ENCODE measurements around the gene EML6. TPM values are rescaled to one million over a fixed set of nuclear protein-coding genes. Genes with fewer than 3 reads are reported as not detected.
"Not testable (repeated sequence)": the region's sequence is repeated elsewhere in the genome, so short reads cannot be mapped to it uniquely, and the experiment has no call there.

EML6 gene
- total and polyA plus RNA-seq, 5 experiments from 2014 or later: 0.03 to 3.3 (median 1.4) TPM; not detected in 2

GRCh38 chr2:54984476-54984875, 261.0 kb downstream of the EML6 start:
- Mint-ChIP-seq H3K9me3 (no peaks in the 10 kb centered on the region), H3K27ac (peak overlapping the region in 1 of 10 donors; percentile 8), H3K4me3 (no peak overlapping the region), H3K36me3 (peaks cover 5 to 58% (median 11%) of the 10 kb centered on the region in 3 donors), H3K27me3 (no peaks in the 10 kb centered on the region), H3K4me1 (peaks cover 17 to 63% (median 54%) of the 10 kb centered on the region in 4 donors)
- POLR2A ChIA-PET: no interaction called here
- ATAC-seq (no peak), DNase-seq (no peak)

- no peak overlapping the region for H3K4me3 Mint-ChIP-seq
- no peak for ATAC-seq
- no peak for DNase-seq
- peaks cover 5 to 49% (median 6%) of the 10 kb centered on the region in 3 donors for H3K36me3 Mint-ChIP-seq
- H3K27ac Mint-ChIP-seq: peak overlapping the region in 2 of 10 donors; percentile 0 to 1
- peaks cover 18 to 64% (median 52%) of the 10 kb centered on the region in 4 donors for H3K4me1 Mint-ChIP-seq
- POLR2A ChIA-PET: interaction anchor here (1.1 kb wide), 1 partner anchor 64 kb away, joined by 3 read pairs; the partner anchor contains the start of gene RTN4
- no peaks in the 10 kb centered on the region for H3K9me3 Mint-ChIP-seq
- no peaks in the 10 kb centered on the region for H3K27me3 Mint-ChIP-seq
These were observed 262.8 kb downstream of the EML6 start for GRCh38 chr2:54986264-54986663.

- H3K9me3 Mint-ChIP-seq: no peaks in the 10 kb centered on the region
- H3K36me3 Mint-ChIP-seq: peaks cover 2 to 32% (median 5%) of the 10 kb centered on the region in 3 donors
- H3K4me1 Mint-ChIP-seq: peaks cover 17 to 69% (median 57%) of the 10 kb centered on the region in 4 donors
- no peak for ATAC-seq
- no peak overlapping the region for H3K4me3 Mint-ChIP-seq
- no peaks in the 10 kb centered on the region for H3K27me3 Mint-ChIP-seq
- DNase-seq: no peak
- POLR2A ChIA-PET: no interaction called here
- peak overlapping the region in 1 of 10 donors; percentile 71 for H3K27ac Mint-ChIP-seq
These were observed 265.1 kb downstream of the EML6 start for GRCh38 chr2:54988612-54989011.

- Mint-ChIP-seq H3K4me1 (peaks cover 18 to 71% (median 58%) of the 10 kb centered on the region in 4 donors), H3K36me3 (peaks cover 2 to 21% (median 5%) of the 10 kb centered on the region in 3 donors)
- not testable (repeated sequence) for DNase-seq, H3K4me3 Mint-ChIP-seq, H3K27ac Mint-ChIP-seq, H3K9me3 Mint-ChIP-seq, H3K27me3 Mint-ChIP-seq, ATAC-seq
- POLR2A ChIA-PET: interaction anchor here (1.3 kb wide), 1 partner anchor 25 kb away, joined by 3 read pairs; no protein-coding TSS in a partner anchor
These were observed 267.2 kb downstream of the EML6 start for GRCh38 chr2:54990694-54991093.

- Mint-ChIP-seq H3K27ac (peak overlapping the region in 1 of 10 donors; percentile 53), H3K36me3 (peaks cover 0 to 4% (median 0%) of the 10 kb centered on the region in 3 donors)
- POLR2A ChIA-PET: no interaction called here
These were observed 272.1 kb downstream of the EML6 start for GRCh38 chr2:54995553-54995952.

GRCh38 chr2:54997826-54998225, 274.4 kb downstream of the EML6 start:
- ATAC-seq (no peak), DNase-seq (no peak)
- Mint-ChIP-seq H3K4me3 (peak overlapping the region in 1 of 10 donors; percentile 19), H3K4me1 (peaks cover 26 to 85% (median 77%) of the 10 kb centered on the region in 4 donors), H3K36me3 (peaks cover 0 to 4% (median 0%) of the 10 kb centered on the region in 3 donors), H3K9me3 (no peaks in the 10 kb centered on the region), H3K27me3 (no peaks in the 10 kb centered on the region), H3K27ac (peak overlapping the region in 3 of 10 donors; percentile 0 to 8 (median 1))
- POLR2A ChIA-PET: no interaction called here

More at GRCh38 chr2:54995553-54995952, 272.1 kb downstream of the EML6 start:
- Mint-ChIP-seq H3K9me3 (no peaks in the 10 kb centered on the region), H3K4me1 (peaks cover 24 to 79% (median 74%) of the 10 kb centered on the region in 4 donors), H3K4me3 (peak overlapping the region in 2 of 10 donors; percentile 20 to 34), H3K27me3 (no peaks in the 10 kb centered on the region)
- ATAC-seq (no peak), DNase-seq (no peak)

GRCh38 chr2:54999182-54999581, 275.7 kb downstream of the EML6 start:
- Mint-ChIP-seq H3K4me3 (peak overlapping the region in 5 of 10 donors; percentile 15 to 44 (median 36)), H3K27ac (peak overlapping the region in 4 of 10 donors; percentile 6 to 73 (median 37)), H3K4me1 (peaks cover 27 to 80% (median 73%) of the 10 kb centered on the region in 4 donors), H3K9me3 (no peaks in the 10 kb centered on the region), H3K27me3 (no peaks in the 10 kb centered on the region), H3K36me3 (peaks cover 0 to 4% (median 0%) of the 10 kb centered on the region in 3 donors)
- no peak for ATAC-seq
- DNase-seq: no peak
- POLR2A ChIA-PET: interaction anchor here (1.0 kb wide), 1 partner anchor 51 kb away, joined by 4 read pairs; the partner anchor contains the start of gene RTN4

- POLR2A ChIA-PET: no interaction called here
- DNase-seq (no peak), ATAC-seq (no peak)
- Mint-ChIP-seq H3K36me3 (peaks cover 0 to 4% (median 0%) of the 10 kb centered on the region in 3 donors), H3K27ac (peak overlapping the region in 3 of 10 donors; percentile 8 to 75 (median 23)), H3K9me3 (no peaks in the 10 kb centered on the region), H3K27me3 (no peaks in the 10 kb centered on the region), H3K4me3 (peak overlapping the region in 3 of 10 donors; percentile 2 to 47 (median 15)), H3K4me1 (peaks cover 31 to 82% (median 73%) of the 10 kb centered on the region in 4 donors)
These were observed 276.9 kb downstream of the EML6 start for GRCh38 chr2:55000341-55000740.

GRCh38 chr2:55001716-55002115, 278.3 kb downstream of the EML6 start:
- no peaks in the 10 kb centered on the region for H3K36me3 Mint-ChIP-seq
- POLR2A ChIA-PET: interaction anchor here (0.8 kb wide), 1 partner anchor 9 kb away, joined by 3 read pairs; no protein-coding TSS in a partner anchor

GRCh38 chr2:55003706-55004639, 280.5 kb downstream of the EML6 start:
- DNase-seq (no peak), ATAC-seq (no peak)
- H3K36me3 Mint-ChIP-seq: no peaks in the 10 kb centered on the region

More at GRCh38 chr2:55001716-55002115, 278.3 kb downstream of the EML6 start:
- H3K4me3 Mint-ChIP-seq: no peak overlapping the region
- ATAC-seq (no peak), DNase-seq (no peak)
- H3K9me3 Mint-ChIP-seq: no peaks in the 10 kb centered on the region
- H3K27ac Mint-ChIP-seq: peak overlapping the region in 2 of 10 donors; percentile 15 to 35
- peaks cover 32 to 78% (median 71%) of the 10 kb centered on the region in 4 donors for H3K4me1 Mint-ChIP-seq
- H3K27me3 Mint-ChIP-seq: no peaks in the 10 kb centered on the region

GRCh38 chr2:55006306-55006705, 282.8 kb downstream of the EML6 start:
- Mint-ChIP-seq H3K36me3 (no peaks in the 10 kb centered on the region), H3K27ac (peak overlapping the region in 9 of 10 donors; percentile 66 to 93 (median 77)), H3K4me3 (peak overlapping the region; percentile 36 to 75 (median 66)), H3K27me3 (no peaks in the 10 kb centered on the region), H3K4me1 (peaks cover 34 to 77% (median 67%) of the 10 kb centered on the region in 4 donors), H3K9me3 (no peaks in the 10 kb centered on the region)
- DNase-seq (peak in 1 of 10 donors; percentile 24), ATAC-seq (no peak)
- POLR2A ChIA-PET: no interaction called here

More at GRCh38 chr2:55003706-55004639, 280.5 kb downstream of the EML6 start:
- Mint-ChIP-seq H3K4me1 (peaks cover 35 to 76% (median 69%) of the 10 kb centered on the region in 4 donors), H3K27ac (peak overlapping the region in 1 of 10 donors; percentile 31), H3K9me3 (no peaks in the 10 kb centered on the region), H3K27me3 (no peaks in the 10 kb centered on the region), H3K4me3 (no peak overlapping the region)
- POLR2A ChIA-PET: no interaction called here

GRCh38 chr2:55009277-55010060, 286.0 kb downstream of the EML6 start:
- POLR2A ChIA-PET: interaction anchor here (0.6 to 1.6 kb wide), 3 partner anchors 40 to 410 kb away, joined by 3 to 7 read pairs (median 3); partner anchors contain the start of genes CCDC88A and RTN4
- peak in 2 of 10 donors; percentile 27 to 44 for DNase-seq
- H3K4me3 Mint-ChIP-seq: peak overlapping the region; percentile 82 to 100 (median 92)
- H3K27me3 Mint-ChIP-seq: no peaks in the 10 kb centered on the region
- H3K27ac Mint-ChIP-seq: peak overlapping the region; percentile 35 to 98 (median 93)
- H3K4me1 Mint-ChIP-seq: peaks cover 32 to 90% (median 67%) of the 10 kb centered on the region in 4 donors
- no peaks in the 10 kb centered on the region for H3K9me3 Mint-ChIP-seq
- H3K36me3 Mint-ChIP-seq: no peaks in the 10 kb centered on the region
- peak; percentile 52 to 57 for ATAC-seq
